Measurements from ENCODE around the gene PLPP4. TPM values are rescaled to one million over a fixed set of nuclear protein-coding genes. Genes with fewer than 3 reads are reported as not detected.

Gene PLPP4
- total and polyA plus RNA-seq, 9 donors, result 0.15 to 0.72 (median 0.31) TPM; not detected in 3

GRCh38 chr10:120582753-120583152 lies 125.7 kb downstream of the PLPP4 start:
- TF ChIP-seq CTCF (IDR thresholded peaks at IDR 0.05), result no peak
- TF ChIP-seq POLR2A (IDR thresholded peaks at IDR 0.05), result no peak
- no peak for TF ChIP-seq EP300 (IDR thresholded peaks at IDR 0.05)
- Histone ChIP-seq H3K4me3 (no peak overlapping the region), H3K27me3 (no peaks in the 10 kb centered on the region), H3K27ac (no peak overlapping the region), H3K36me3 (no peaks in the 10 kb centered on the region), H3K9me3 (no peaks in the 10 kb centered on the region), H3K4me1 (ENCODE audit: insufficient read depth) (no peaks in the 10 kb centered on the region)
- 57 to 72% (median 61%) methylated on average over 2 of the region's 2 CpGs for WGBS, 3 donors
- no peak for DNase-seq
- intact Hi-C loops (cut with DNase I), result no loop called here

- H3K27me3 ChIP-seq, result no peaks in the 10 kb centered on the region
- H3K9me3 ChIP-seq, result no peaks in the 10 kb centered on the region
- no peak overlapping the region for H3K27ac ChIP-seq
- 75 to 82% (median 76%) methylated on average over 2 of the region's 2 CpGs for WGBS, 3 donors
- no peak for DNase-seq
- no peaks in the 10 kb centered on the region for H3K4me1 ChIP-seq (ENCODE audit: insufficient read depth)
- H3K4me3 ChIP-seq, result no peak overlapping the region
- H3K36me3 ChIP-seq, result no peaks in the 10 kb centered on the region
- TF ChIP-seq POLR2A (IDR thresholded peaks at IDR 0.05) (no peak), CTCF (IDR thresholded peaks at IDR 0.05) (no peak), EP300 (IDR thresholded peaks at IDR 0.05) (no peak)
- intact Hi-C loops (cut with DNase I), result no loop called here
Observed at GRCh38 chr10:120583424-120584108, 126.5 kb downstream of the PLPP4 start.

- no peaks in the 10 kb centered on the region for H3K36me3 ChIP-seq
- intact Hi-C loops (cut with DNase I), result no loop called here
- H3K27me3 ChIP-seq, result no peaks in the 10 kb centered on the region
- H3K9me3 ChIP-seq, result no peaks in the 10 kb centered on the region
- no peak for DNase-seq
- H3K27ac ChIP-seq, result no peak overlapping the region
- WGBS, 3 donors, result 3 to 17% (median 8%) methylated on average over 1 of the region's 1 CpG
- no peak for TF ChIP-seq CTCF (IDR thresholded peaks at IDR 0.05)
- TF ChIP-seq POLR2A (IDR thresholded peaks at IDR 0.05), result no peak
- no peak for TF ChIP-seq EP300 (IDR thresholded peaks at IDR 0.05)
- H3K4me1 ChIP-seq (ENCODE audit: insufficient read depth), result no peaks in the 10 kb centered on the region
- H3K4me3 ChIP-seq, result no peak overlapping the region
Observed at GRCh38 chr10:120584786-120585185, 127.8 kb downstream of the PLPP4 start.

DNA sequence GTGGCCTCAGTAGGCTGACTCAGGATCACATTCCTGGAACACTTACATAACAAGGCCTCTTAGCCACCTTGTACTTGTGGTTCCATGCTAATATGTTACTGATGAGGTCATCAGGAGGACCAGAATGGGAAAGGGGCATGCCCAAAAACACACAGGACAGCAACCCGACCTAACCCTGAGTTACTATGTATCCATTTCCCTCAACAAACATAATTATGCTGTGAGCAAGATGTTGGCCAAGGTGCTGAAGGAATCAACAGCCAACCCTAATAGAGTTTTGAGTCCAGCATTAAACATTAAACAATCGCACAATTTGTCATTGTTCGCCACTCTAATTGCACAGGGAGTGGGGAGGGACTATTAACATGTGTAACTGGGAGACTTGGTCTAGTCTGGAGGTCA lies 129.4 kb downstream of the PLPP4 start:
- WGBS, 3 donors, result 83 to 90% (median 85%) methylated on average over 3 of the region's 3 CpGs
- Histone ChIP-seq H3K4me1 (ENCODE audit: insufficient read depth) (no peaks in the 10 kb centered on the region), H3K36me3 (no peaks in the 10 kb centered on the region), H3K27ac (no peak overlapping the region), H3K27me3 (no peaks in the 10 kb centered on the region), H3K4me3 (no peak overlapping the region), H3K9me3 (no peaks in the 10 kb centered on the region)
- DNase-seq, result no peak
- intact Hi-C loops (cut with DNase I), result no loop called here
- TF ChIP-seq POLR2A (IDR thresholded peaks at IDR 0.05), result no peak

DNA sequence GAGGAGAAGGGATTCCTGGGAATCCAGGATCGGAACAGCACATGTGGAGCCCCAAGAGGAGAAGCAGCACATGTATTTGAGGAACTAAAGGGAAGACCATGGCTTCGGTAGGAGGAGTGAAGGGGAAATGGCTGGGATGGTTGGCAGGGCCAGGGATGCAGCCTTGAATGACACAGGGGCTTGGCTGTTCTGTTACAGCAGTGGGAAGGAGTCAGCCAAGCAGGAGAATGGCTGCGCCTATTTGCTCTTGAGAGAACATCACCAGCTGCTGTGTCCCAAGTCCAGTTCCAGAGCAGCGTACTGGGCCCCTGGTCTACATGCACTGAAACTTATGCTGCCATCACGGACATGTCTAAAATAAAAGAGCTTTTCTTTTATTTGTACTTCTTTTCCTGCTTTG lies 130.0 kb downstream of the PLPP4 start:
- TF ChIP-seq CTCF (IDR thresholded peaks at IDR 0.05) (no peak), POLR2A (IDR thresholded peaks at IDR 0.05) (no peak), EP300 (IDR thresholded peaks at IDR 0.05) (no peak)
- Histone ChIP-seq H3K4me3 (no peak overlapping the region), H3K9me3 (no peaks in the 10 kb centered on the region), H3K4me1 (ENCODE audit: insufficient read depth) (no peaks in the 10 kb centered on the region), H3K36me3 (no peaks in the 10 kb centered on the region), H3K27me3 (no peaks in the 10 kb centered on the region), H3K27ac (no peak overlapping the region)
- 73 to 92% (median 83%) methylated on average over 5 of the region's 5 CpGs for WGBS, 3 donors
- intact Hi-C loops (cut with DNase I), result no loop called here
- DNase-seq, result no peak

Data from ovary (tissue), 9 donors.